Fibroblast of mammary gland (primary cell): ENCODE data around the gene MFAP4.

Experiments
- DNase-seq: peaks from one replicate; pipeline ENCODE4 v3.0.0-alpha.2; 2010; ENCODE audit warnings: low read depth
- H3K4me3 ChIP-seq: 2 replicates; pipeline ENCODE4 v1.5.1; 2011; ENCODE audit warnings: low read depth, mild to moderate bottlenecking, low read length, moderate library complexity; ENCODE audit not compliant: control insufficient read depth
- TF ChIP-seq, protein P1 (sequence below): conservative IDR thresholded peaks from 2 replicates; pipeline ENCODE4 v1.5.1; 2011; ENCODE audit warnings: low read depth, low read length, inconsistent platforms; ENCODE audit not compliant: control insufficient read depth, insufficient read depth

Gene MFAP4

DNA sequence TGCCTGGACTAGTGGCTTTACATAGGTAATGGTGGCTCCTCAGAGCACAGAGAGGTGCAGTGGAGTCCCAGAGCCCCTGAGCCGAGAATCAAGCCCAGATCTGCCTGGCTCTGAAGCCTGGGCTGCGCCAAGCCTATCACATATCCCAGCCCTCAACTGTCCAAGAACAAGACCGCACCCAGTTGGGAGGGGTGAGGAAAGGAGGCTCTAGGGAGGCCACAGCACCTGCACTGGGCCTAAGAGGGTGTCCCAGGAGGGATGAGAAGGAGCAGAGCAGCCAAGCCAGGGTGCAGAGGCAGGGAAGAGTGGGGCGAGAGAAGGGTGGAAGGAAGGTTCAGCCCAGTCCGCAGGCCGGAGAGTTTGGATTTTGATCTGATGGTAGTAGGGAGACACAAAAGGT lies 23.1 kb upstream of the MFAP4 start:
- H3K4me3 ChIP-seq = no peak overlapping the region

DNA sequence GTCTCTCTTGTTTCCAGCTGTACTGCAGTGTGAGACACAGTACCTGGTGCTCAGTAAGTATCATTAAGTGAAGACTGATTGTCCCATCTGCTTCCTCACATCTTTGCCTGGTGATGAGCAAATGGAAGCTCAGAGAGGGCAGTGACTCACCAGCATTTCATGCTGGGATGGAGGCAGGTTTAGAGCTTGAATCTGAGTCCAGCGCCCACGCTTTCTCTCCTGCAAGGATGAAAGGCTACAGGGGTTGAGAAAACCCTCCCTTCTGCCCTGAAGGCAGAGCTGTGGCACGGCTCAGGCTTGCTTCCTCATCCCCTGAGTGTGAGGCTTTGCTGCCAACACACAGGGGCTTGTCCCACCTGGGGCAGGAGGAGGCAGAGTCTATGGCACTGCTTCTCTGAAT lies 22.5 kb upstream of the MFAP4 start:
- H3K4me3 ChIP-seq = no peak overlapping the region
- peak; percentile 89 for DNase-seq
- TF ChIP-seq, protein P1, sequence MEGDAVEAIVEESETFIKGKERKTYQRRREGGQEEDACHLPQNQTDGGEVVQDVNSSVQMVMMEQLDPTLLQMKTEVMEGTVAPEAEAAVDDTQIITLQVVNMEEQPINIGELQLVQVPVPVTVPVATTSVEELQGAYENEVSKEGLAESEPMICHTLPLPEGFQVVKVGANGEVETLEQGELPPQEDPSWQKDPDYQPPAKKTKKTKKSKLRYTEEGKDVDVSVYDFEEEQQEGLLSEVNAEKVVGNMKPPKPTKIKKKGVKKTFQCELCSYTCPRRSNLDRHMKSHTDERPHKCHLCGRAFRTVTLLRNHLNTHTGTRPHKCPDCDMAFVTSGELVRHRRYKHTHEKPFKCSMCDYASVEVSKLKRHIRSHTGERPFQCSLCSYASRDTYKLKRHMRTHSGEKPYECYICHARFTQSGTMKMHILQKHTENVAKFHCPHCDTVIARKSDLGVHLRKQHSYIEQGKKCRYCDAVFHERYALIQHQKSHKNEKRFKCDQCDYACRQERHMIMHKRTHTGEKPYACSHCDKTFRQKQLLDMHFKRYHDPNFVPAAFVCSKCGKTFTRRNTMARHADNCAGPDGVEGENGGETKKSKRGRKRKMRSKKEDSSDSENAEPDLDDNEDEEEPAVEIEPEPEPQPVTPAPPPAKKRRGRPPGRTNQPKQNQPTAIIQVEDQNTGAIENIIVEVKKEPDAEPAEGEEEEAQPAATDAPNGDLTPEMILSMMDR = no peak

More for the DNA sequence above, 23.1 kb upstream of the MFAP4 start:
- TF ChIP-seq, protein P1 = no peak
- no peak for DNase-seq

DNA sequence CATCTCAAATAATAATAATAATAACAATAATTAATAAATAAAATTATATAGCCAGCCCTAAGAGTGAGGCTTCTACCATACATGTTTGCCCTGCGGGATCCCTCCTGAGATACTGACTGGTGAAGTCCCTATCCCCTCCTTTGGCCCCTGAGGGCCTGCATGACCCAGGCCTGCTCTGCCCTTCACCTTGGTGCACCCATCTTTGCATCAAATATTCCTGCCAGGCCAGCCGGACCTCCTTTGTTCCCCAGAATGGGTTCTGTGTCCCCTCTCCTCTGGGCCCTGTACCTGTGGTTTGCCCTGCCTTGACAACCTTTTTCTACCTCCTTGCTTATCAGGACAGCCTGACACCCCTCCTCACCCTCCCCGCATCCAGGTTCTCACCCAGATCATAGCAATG lies 22.1 kb upstream of the MFAP4 start:
- no peak overlapping the region for H3K4me3 ChIP-seq
- TF ChIP-seq, protein P1 = no peak
- DNase-seq = no peak

DNA sequence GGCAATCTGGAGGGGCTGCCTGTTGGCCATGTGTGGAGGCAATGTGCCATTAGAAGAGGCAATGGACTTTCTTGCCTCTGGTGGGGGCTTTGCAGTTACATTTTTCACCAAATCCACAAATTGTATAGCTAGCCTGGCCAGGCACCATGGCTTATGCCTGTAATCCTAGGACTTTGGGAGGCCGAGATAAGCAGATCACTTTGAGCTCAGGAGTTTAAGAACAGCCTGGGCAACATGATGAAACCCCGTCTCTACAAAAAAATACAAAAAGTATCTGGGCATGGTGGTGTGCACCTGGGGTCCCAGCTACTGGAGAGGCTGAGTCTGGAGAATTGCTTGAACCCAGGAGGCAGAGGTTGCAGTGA lies 21.3 kb upstream of the MFAP4 start:
- TF ChIP-seq, protein P1 = no peak
- no peak overlapping the region for H3K4me3 ChIP-seq
- DNase-seq = no peak

DNA sequence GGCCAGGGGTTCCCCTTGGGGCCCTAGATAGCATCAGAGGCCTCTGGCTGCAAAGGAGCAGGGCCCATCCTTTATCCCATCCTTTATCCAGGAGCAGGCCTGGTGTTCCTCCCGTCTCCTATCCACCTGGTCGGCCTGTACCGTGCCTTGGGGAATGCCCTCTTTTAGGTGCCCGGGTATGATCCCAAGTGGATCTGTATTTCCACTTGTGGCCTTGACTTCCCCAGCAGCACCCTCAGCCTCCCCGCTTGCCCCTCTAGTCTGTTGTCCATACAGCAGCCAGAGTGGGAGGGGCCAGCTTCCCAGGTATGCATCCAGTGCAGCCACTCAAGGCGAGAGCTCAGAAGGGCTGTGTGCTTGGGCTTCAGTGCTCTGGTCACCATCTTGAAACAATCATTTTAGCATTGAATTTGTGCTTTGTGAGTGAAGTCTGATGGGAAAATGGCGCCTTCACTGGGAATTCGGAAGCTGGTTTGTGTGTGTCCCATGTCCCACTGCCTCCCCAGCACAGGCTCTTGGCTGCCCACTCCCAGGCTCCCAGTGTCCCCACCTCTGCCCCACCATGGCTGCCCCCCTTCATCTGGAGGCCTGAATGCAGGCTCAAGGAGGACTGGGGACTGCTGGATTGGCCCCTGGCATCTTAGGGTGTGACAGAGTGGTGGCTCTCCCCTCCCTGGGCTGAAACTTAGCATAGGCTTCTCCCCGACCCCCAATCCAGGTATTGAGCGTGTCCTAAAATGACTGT lies 20.8 kb upstream of the MFAP4 start:
- no peak overlapping the region for H3K4me3 ChIP-seq
- TF ChIP-seq, protein P1 = no peak
- DNase-seq = no peak

DNA sequence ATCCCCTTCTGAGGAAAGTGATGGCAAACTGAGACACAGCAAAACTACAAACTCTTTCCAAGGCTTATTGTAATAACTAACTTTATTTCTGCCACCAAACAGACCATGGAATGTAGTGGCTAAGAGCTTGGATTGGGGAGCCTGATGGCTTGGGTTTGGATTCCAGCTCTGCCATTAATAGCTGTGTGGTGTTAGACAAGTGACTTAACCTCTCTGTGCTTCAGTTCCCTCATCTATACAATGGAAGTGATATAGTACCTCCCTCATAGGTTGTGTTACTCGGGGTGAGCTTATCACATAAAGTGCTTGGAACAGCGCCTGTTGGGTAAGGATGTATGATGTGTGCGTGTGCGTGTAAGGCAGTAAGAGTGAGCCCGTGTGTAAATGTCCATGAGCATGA lies 18.1 kb upstream of the MFAP4 start:
- DNase-seq = no peak
- H3K4me3 ChIP-seq = no peak overlapping the region
- TF ChIP-seq, protein P1 = no peak

DNA sequence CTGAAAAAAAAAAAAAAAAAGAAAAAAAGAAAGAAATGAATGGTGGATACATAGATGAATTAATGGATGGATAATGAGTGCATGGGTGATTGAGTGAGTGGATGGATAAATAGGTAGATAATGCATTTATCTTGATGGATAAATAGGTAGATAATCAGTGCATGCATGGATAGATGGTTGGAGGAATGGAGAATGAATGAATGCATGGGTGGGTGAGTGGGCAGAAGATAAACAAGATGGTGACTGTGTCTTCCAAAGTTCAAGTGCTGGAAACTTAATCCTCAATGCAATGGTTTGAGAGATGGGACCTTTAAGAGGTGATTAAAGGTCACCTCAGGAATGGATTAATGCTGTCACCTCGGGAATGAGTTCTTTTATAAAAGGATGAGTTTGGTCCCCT lies 17.3 kb upstream of the MFAP4 start:
- TF ChIP-seq, protein P1 = no peak
- DNase-seq = no peak
- H3K4me3 ChIP-seq = no peak overlapping the region
